ENCODE measurements around the gene DOP1B.
"Not testable (repeated sequence)": the region's sequence is repeated elsewhere in the genome, so short reads cannot be mapped to it uniquely, and the experiment has no call there.

Gene DOP1B

DNA sequence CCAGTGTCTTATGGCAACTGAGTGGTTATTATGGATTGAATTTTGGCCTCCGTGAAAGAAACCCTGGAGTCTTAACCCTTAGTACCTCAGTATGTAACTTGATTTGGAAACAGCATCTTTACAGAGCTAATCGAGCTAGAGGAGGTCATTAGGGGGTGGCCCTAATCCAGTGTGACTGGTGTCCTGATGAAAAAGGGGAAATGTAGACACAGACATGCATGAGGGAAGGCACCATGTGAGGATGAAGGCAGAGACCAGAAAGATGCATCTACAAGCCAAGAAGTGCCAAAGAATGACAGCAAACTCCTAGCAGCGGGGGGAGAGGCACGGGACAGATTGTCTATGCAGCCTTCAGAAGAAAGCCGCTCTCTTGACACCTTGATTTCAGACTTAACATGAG lies 14.7 kb downstream of the DOP1B start:
- DNase-seq (ENCODE audit: low spot score), result no peak

DNA sequence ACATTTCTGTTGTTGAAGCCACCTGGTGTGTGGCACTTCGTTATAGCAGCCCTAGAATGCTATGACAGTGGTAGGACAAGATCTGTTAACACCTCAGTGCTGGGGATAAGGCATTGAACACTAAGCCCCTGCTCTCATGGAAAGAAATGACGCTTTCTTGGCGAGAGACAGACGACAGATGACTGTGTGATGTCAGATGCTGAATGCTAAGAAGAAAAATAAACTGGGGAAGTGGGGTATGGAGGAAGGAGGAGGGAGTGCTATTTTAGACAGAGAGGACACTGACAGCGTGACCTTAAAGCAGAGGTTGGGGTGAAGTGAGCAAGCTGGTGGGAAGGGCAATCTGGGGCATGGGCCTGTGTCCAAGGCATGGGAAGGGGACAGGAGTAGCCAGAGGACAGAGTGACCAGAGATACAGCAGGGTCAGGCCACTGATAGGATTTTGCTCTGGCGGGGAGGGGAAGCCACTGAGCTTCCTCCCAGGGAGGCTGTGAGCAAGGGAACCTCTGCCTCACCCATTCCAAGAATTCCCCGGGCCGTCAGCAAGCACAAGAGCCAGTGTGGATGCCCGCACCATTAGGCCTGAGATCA lies 15.2 kb downstream of the DOP1B start:
- no peak for DNase-seq (ENCODE audit: low spot score)

- DNase-seq (ENCODE audit: low spot score), result no peak
These were observed 18.2 kb downstream of the DOP1B start for GRCh38 chr21:36174780-36175179.

- no peak for DNase-seq (ENCODE audit: low spot score)
These were observed 19.3 kb downstream of the DOP1B start for GRCh38 chr21:36175771-36176565.

GRCh38 chr21:36178349-36178748 lies 21.7 kb downstream of the DOP1B start:
- no peak for DNase-seq (ENCODE audit: low spot score)

GRCh38 chr21:36179145-36179544 lies 22.5 kb downstream of the DOP1B start:
- DNase-seq (ENCODE audit: low spot score), result no peak

GRCh38 chr21:36180963-36181362 lies 24.3 kb downstream of the DOP1B start:
- no peak for DNase-seq (ENCODE audit: low spot score)

- no peak for DNase-seq (ENCODE audit: low spot score)
These were observed 26.6 kb downstream of the DOP1B start for GRCh38 chr21:36183144-36183795.

GRCh38 chr21:36184545-36184944 lies 27.9 kb downstream of the DOP1B start:
- no peak for DNase-seq (ENCODE audit: low spot score)

DNA sequence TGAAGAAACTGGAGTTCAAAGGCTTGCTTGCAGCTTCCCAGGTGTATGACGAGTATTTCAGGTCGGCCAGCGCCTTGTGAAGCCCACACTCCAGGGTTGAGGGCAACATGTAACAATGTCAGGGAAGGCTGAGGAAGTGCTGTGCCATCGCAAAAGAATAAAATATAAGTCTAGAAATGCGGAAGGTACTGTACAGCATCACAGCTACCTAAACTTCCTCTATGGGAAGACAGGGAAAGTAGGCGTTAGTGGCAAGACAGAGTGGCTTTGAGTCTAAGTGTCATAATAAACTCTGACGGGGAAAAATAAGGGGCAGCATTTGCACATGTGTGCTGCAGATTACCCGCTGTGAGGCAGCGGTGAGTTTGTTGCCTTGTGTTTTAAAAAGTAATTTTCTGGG lies 28.9 kb downstream of the DOP1B start:
- DNase-seq (ENCODE audit: low spot score), result no peak

DNA sequence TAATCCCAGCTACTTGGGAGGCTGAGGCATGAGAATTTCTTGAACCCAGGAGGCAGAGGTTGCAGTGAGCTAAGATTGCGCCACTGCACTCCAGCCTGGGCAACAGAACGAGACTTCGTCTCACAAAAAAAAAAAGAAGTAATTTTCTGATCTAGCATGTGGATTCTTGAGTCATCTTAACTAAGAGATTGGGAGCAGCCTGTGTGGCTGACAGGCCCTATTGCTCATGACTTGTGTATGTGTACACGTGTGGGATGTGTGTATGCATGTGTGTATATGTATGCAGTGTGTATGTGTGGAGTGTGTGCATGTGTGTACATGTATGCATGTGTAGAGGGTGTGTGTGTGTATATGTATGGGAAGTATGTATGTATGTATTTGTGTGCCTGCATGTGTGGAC lies 29.5 kb downstream of the DOP1B start:
- DNase-seq (ENCODE audit: low spot score), result no peak

DNA sequence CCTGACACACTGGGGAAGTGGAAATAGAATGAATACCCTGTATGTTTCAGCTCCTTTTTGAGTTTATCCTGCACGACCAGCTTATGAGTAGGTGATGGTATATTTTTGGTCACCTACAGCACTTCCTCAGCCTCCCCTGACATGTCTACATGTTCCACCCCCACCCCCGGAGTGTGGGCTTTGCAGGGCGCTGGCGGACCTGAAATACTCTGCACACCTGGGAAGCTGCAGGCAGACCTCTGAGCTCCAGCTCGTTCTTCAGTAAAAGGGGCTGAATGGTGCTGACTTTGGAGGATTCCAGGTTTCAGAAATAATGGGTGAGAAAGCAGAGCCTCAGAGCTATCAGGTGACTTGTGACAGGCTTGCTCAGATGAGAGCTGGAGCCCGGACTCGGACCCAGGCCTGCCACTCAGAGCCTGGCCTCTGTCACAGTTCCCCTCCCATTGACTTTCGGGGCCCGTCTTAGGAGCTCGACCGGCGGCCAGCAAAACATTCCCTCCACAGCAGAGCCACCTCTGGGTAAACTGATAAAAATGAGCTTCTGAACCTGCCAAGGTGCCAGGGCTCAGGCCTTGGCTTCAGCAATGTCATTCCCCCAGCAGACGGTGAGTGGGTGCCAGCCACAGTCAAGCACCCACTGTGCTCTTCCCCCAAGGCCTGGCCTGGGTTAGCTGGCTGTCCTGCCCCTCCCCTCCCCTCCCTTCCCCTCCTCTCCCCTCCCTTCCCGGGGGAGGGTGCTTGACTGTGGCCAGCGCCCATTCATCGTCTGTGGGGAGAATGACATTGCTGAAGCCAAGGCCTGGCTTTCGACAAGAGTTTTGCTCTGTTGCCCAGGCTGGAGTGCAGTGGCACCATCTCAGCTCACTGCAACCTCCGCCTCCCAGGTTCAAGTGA lies 30.1 kb downstream of the DOP1B start:
- no peak for DNase-seq (ENCODE audit: low spot score)

DNA sequence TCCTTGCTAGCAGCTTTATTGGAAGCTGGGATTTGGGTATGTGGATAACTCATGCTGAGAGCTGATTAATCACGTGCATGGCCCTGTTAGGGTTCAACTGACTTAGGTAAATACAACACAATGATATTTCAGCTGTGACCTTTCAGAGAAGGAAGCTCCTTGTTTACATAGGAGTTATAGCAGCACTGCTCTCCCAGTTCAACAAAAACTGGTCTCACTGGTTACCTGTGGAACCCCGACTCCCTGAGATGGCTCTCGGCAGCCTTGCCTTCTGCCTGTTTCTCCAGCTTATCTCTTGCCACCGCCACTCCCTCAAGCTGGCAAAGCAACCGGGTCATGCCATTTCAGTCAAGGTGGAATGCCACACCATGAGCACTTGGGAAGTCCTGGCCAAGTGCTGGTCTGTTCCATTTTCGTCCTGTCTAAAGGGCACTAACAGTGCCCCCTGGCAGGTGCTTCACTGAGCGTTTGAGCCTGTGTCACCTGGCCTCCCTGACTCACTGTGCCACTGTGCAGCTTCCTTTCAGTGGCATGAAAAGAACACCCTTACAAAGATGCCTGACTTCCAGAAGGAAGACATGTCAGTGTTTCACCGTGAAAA lies 31.6 kb downstream of the DOP1B start:
- no peak for DNase-seq (ENCODE audit: low spot score)

DNA sequence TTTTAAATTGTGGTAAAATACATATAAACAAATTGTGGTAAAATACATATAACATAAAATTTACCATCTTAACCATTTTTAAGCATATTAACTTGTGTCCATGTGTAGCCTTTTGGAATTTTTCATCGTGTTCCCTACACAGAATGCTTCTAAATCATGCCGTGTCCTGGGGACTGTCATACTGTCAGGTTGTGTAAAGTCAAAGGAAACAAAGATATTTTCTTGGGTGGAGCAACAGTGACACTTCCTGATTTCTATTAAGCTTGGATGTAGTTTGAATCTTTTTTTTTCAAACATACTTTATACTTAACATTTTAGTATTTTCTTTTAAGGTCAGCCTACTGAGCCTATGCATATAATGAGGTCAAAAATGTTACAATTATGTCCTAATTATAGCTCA lies 32.3 kb downstream of the DOP1B start:
- no peak for DNase-seq (ENCODE audit: low spot score)

- no peak for DNase-seq (ENCODE audit: low spot score)
These were observed 34.1 kb downstream of the DOP1B start for GRCh38 chr21:36190736-36191135.

GRCh38 chr21:36193200-36193599 lies 36.6 kb downstream of the DOP1B start:
- DNase-seq (ENCODE audit: low spot score), result no peak

DNA sequence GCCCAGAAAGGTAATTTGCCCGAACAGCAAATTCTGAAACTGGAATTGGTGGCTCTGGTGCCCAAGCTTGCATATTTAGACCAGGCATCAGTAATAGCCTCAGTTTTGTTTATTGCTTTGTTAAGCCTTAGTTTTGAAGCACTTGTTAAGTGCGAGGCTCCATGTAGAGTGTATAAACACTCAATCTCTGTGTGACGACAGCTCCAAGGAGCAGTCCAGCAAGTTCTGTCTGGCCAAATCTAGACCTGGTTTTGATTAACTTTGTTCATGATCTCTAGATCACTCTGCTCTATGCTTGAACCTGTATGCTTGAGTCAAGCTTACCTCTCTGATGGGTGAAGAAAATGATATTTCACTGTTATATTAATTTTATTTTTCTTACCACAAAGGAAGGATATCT lies 37.4 kb downstream of the DOP1B start:
- no peak for DNase-seq (ENCODE audit: low spot score)

GRCh38 chr21:36195613-36196012 lies 39.0 kb downstream of the DOP1B start:
- DNase-seq (ENCODE audit: low spot score), result no peak

- DNase-seq (ENCODE audit: low spot score), result no peak
These were observed 42.4 kb downstream of the DOP1B start for GRCh38 chr21:36199021-36199420.

GRCh38 chr21:36199575-36199974 lies 43.0 kb downstream of the DOP1B start:
- not testable (repeated sequence) for DNase-seq (ENCODE audit: low spot score)

DNA sequence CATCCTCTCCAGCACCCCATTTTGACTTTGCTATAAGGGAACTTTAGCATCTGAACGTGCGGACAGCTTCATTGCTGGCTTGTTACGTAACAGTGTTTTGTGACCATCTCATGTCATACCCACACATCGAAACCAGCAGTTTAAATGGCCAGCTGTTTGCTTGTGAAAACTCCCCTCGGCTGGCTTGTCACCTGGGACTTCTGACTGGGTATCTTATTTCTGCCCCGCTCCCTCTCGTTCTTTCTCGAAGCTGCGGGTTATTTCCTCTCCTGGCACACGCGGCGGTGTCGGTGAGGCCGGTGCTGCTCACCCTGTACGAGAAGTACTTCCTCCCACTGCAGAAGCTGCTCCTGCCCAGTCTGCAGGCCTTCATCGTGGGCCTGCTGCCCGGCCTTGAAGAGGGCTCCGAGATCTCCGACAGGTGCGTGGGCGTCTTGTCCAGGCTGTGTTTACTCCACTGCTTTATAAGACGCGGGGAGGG lies 43.5 kb downstream of the DOP1B start:
- no peak for DNase-seq (ENCODE audit: low spot score)
